Head of caudate nucleus (tissue), 42 donors: Measurements from ENCODE around the gene TRPC3.

ENCODE experiments used
- DNase-seq, 42 donors: peaks; one replicate each; pipeline versions ENCODE4 v3.0.0 to v3.0.0-alpha.2; 2020 to 2021; ENCODE audit warnings: mixed read lengths in 7 of 42
- intact Hi-C: fragments of 100-400 bp; cut with DNase I; formaldehyde crosslinking; loops from one replicate; pipeline ENCODE4 v1.15.0; 2022

TRPC3 gene

GRCh38 chr4:121881158-121881557 is 70.7 kb downstream of the TRPC3 start:
- intact Hi-C loops: no loop called here
- no peak for DNase-seq

DNA sequence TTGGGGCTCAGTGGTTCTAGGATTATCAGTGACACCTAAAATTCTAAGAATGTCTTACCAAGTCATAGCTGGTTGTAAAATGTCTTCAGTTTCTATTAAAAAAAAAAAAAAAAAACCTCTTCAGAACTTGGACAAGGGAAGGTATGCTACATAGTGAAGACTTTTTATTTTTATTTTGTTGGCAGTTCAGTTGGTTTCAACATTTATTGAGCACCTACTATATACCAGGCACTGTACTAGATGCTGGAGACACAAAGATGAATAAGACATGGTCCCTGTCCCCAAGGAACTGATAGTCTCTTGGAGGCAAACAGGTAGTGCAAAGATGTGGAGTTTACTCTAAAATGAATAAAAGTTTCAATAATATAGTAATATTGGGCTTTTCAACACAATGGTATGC is 72.7 kb downstream of the TRPC3 start:
- intact Hi-C loops: no loop called here
- DNase-seq: no peak

- intact Hi-C loops: no loop called here
These were observed 74.7 kb downstream of the TRPC3 start for GRCh38 chr4:121877041-121877773.

GRCh38 chr4:121876070-121876469 is 75.8 kb downstream of the TRPC3 start:
- DNase-seq: no peak
- intact Hi-C loops: no loop called here

More at GRCh38 chr4:121877041-121877773, 74.7 kb downstream of the TRPC3 start:
- no peak for DNase-seq

DNA sequence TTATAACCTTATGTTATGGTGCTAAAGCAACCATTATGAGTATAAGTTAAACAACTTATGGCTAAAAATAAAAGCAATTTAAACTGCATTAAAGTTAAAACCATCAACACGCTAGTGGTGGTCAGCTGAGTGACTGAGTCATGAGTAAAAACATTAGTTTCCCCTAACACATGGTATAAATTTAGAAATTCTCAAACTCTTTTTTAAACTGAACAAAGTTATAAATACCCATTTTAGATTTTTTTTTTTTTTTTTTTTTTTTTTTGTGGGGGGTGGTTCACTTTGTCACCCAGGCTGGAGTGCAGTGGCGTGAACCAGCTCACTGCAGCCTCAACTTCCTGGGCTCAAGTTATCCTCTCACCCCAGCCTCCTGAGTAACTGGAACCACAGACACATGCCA is 76.2 kb downstream of the TRPC3 start:
- DNase-seq: no peak
- intact Hi-C loops: no loop called here

DNA sequence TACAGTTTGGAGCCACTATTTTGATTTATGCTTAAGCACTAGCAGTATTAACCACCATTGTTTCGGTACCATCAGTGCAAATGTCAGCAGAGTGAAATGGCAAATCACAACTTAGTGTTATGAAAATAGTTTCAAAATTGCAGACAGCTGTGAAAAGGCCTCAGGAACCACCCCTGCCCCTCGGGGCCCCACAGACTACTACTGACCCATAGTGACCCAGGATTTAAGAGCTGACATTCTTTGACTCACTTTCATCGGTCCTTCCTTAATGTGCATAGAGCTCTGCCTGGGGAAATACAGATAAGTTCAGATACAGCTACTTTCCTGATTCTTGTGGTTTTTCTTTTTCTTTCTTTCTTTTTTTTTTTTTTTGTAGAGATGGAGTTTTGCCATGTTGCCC is 78.3 kb downstream of the TRPC3 start:
- no peak for DNase-seq
- intact Hi-C loops: no loop called here

DNA sequence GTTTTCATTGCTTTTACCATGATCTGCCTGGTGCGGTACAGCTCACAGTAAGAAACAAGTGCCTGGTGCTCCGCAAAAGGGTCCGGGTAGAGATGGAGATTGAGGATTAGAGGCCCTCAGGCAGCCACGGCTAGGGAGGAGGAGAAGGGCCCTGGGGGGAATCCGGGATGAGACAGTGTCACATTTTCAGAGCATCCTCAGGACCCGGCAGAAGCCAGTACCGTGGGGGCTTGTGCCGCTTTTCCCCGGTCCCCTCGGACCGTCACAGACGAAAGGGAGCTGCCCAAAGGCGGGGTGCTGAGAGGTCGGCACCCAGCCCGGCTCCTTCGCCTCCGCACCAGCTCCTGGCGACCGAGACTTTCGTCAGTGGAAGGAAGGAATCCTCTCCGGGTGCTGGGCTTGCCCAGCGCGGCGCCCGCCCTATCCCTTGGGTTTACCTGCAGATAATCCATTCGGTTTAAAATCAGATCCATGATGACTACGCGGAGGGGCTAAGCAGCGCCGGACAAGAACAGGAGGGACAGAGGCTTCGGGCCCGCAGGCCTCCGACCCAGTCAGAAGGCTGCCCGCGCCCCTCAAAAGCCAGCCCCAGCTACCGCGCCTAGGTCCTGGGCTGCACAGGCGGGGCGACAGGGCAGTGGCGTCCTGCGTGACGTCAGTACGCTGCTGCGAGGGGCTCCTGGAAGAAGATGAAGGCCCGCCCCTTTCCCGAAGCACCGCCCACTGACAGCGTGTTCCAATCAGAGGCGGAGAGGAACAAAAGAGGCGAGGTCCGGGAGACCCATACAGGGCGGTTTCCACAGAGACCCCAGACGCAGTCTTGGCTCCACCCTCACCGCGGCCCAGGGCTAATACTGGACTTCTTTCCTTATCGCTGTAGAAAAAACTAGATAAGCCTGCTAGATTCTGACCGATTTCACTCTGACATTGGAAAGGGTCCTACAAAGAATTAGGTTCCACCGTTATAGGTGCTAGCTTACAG is 81.7 kb downstream of the TRPC3 start, which contains the start of gene BBS7:
BBS7 (minus strand) TSS at position 634 of the 982 bp plus-strand sequence; CDS start at position 473, 161 bp downstream.
- peak; percentile 94 to 100 (median 98) for DNase-seq
- intact Hi-C loops: no loop called here

DNA sequence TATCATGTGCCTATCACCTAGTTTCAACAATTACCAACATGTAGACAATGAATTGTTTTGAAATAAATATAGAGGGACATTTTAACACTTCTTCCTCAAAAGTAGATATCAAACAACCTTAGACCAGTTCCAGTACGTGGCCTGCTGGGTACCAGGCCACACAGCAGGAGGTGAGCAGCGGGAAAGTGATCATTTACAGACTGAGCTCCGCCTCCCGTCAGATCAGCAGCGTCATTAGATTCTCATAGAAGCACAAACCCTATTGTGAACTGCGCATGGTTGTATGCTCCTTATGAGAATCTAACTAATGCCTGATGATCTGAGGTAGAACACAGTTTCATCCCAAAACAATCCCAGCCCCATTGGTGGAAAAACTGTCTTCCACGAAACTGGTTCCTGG is 88.1 kb downstream of the TRPC3 start:
- intact Hi-C loops: no loop called here
- no peak for DNase-seq

GRCh38 chr4:121861426-121861825 is 90.4 kb downstream of the TRPC3 start:
- intact Hi-C loops: no loop called here
- no peak for DNase-seq

GRCh38 chr4:121860121-121860520 is 91.7 kb downstream of the TRPC3 start:
- intact Hi-C loops: no loop called here

DNA sequence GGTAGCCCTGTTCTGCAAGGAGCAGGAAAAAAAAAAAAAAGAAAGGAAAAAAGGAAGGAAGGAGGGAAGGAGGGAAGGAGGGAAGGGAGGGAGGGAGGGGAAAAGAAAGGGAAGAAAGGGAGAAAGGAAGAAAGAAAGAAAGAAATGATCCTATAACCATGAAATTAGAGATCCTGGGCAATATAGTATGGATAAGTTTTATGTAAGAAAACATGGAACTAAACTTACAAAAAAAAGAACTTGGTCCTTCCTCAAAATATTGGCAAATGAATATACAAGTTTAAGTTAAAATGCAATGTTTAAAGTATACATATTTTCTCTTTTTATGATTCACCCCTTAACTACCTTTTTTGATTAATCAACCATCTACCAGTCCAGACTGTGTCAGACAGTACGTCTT is 100.5 kb downstream of the TRPC3 start:
- intact Hi-C loops: no loop called here
- DNase-seq: no peak

More at GRCh38 chr4:121860121-121860520, 91.7 kb downstream of the TRPC3 start:
- DNase-seq: no peak

- intact Hi-C loops: no loop called here
- no peak for DNase-seq
These were observed 105.2 kb downstream of the TRPC3 start for GRCh38 chr4:121846662-121847061.

DNA sequence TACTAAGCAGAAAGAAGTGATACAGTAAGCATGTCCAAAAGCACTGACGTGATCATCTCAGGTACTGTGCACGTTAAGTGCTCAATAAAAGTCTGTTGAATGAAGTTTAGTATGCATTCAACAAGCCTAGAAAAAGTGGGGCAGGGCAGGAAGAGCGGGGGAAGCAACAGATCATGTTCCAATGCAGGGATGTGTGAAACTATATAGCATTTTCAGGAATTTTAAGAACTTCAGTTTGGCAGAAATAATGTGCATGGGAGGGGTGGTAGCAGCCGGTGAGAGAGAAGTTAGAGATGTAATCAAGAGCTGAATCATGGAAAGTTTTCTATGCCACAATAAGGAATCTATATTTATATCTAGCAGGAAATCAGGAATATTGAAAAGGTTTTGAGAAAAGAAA is 109.0 kb downstream of the TRPC3 start:
- intact Hi-C loops: no loop called here
- peak in 20 of 42 donors; percentile 7 to 67 (median 28) for DNase-seq

DNA sequence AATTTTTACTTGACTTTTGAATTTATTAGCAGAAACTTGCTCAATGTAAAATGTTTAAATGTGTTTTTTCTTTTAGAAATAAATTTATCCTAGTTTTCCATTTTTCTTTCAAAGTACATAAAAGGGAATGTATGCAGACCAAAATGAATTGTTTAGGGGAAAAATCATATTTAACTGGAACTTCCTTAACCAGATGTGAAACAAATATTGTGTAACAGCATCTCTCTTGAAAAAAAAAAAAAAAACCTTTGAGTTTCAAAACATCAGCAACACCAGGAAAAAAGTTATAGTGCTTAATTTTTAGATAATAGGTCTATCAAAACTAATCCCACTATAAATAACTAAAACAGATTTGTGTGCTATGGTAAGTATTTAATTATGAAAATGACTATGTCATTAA is 113.7 kb downstream of the TRPC3 start:
- intact Hi-C loops: no loop called here

GRCh38 chr4:121829511-121829910 is 122.3 kb downstream of the TRPC3 start:
- intact Hi-C loops: no loop called here
- DNase-seq: no peak

More for the DNA sequence above, 113.7 kb downstream of the TRPC3 start:
- no peak for DNase-seq
